ENCODE data around the gene POPDC3.

The POPDC3 gene

GRCh38 chr6:105204768-105205167 is 25.0 kb upstream of the POPDC3 start:
- no peak overlapping the region for H3K27ac ChIP-seq
- no peak for TF ChIP-seq ZFX (IDR thresholded peaks at IDR 0.05)
- TF ChIP-seq, protein P1, sequence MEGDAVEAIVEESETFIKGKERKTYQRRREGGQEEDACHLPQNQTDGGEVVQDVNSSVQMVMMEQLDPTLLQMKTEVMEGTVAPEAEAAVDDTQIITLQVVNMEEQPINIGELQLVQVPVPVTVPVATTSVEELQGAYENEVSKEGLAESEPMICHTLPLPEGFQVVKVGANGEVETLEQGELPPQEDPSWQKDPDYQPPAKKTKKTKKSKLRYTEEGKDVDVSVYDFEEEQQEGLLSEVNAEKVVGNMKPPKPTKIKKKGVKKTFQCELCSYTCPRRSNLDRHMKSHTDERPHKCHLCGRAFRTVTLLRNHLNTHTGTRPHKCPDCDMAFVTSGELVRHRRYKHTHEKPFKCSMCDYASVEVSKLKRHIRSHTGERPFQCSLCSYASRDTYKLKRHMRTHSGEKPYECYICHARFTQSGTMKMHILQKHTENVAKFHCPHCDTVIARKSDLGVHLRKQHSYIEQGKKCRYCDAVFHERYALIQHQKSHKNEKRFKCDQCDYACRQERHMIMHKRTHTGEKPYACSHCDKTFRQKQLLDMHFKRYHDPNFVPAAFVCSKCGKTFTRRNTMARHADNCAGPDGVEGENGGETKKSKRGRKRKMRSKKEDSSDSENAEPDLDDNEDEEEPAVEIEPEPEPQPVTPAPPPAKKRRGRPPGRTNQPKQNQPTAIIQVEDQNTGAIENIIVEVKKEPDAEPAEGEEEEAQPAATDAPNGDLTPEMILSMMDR (conservative IDR thresholded peaks at IDR 0.05) = no peak

DNA sequence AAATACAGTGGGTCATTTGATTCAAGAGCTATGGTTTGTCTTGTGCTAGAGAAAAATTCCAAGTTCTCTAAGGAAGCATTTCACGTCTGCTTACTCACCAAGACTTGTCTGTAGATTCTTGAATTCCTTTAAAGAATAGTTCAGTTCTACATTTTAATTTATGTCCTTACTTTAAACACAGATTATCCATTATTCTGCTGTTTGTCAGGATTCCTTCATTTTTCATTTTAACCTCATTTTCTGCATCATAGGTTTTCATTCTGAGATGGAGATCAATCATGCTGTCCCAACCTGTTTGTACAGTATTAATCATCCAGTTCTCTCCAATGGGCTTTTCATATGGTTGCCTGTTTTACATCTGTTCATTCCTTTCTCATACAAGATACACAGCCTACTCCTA is 24.5 kb upstream of the POPDC3 start:
- TF ChIP-seq, protein P1 (conservative IDR thresholded peaks at IDR 0.05) = no peak
- TF ChIP-seq ZFX (IDR thresholded peaks at IDR 0.05) = no peak

DNA sequence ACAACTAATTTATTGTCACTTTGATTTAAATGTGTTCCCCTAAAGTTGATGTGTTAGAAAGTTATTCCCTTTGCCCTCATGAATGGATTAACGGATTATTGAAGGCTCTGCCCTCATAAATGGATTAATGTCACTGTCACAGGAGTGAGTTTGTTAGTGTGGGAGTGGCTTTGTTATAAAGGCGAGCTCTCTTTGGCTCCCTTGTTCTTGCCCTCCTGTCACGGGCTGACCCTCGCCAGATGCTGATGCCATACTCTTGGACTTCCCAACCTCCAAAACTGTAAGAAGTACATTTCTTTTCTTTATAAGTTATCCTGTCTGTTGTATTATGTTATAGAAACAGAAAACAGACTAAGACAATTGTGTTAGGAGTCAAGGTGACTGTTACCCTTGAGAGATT is 22.7 kb upstream of the POPDC3 start:
- H3K27ac ChIP-seq = no peak overlapping the region
- TF ChIP-seq, protein P1 (conservative IDR thresholded peaks at IDR 0.05) = no peak
- no peak for TF ChIP-seq ZFX (IDR thresholded peaks at IDR 0.05)

More for the DNA sequence above, 24.5 kb upstream of the POPDC3 start:
- H3K27ac ChIP-seq = no peak overlapping the region

DNA sequence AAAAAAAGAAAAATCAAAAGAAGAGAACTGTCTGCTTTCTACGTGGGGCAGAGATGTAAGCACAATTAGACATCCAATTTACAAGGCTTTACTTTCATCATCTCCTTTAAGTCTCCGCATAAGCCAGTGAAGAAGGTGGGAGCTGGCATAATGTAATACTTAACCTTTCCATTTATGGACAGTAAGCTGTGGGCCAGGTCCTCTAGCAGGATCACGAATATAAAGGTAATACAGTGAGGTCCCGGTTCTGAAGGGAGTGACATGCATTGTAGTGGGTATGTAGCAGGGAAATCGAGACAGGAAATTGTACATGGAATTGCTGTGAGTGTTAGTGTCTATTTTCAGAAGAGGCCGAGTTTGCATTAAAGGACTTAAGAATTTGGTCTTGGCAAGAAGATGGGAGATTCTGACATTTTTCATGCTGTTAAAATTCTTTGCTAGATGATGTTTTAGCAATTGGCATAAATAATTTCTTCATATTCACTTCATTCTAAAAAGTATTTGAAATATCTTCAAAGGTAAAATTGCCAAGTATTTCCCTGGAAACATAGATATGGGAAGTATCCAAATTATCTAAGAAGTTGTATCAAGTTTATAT is 20.4 kb upstream of the POPDC3 start:
- TF ChIP-seq ZFX (IDR thresholded peaks at IDR 0.05) = no peak
- TF ChIP-seq, protein P1 (conservative IDR thresholded peaks at IDR 0.05) = no peak
- H3K27ac ChIP-seq = no peak overlapping the region

- TF ChIP-seq ZFX (IDR thresholded peaks at IDR 0.05) = no peak
- TF ChIP-seq, protein P1 (conservative IDR thresholded peaks at IDR 0.05) = no peak
- no peak overlapping the region for H3K27ac ChIP-seq
These were observed 19.9 kb upstream of the POPDC3 start for GRCh38 chr6:105199711-105200110.

GRCh38 chr6:105196076-105196475 is 16.3 kb upstream of the POPDC3 start:
- H3K27ac ChIP-seq = no peak overlapping the region
- no peak for TF ChIP-seq ZFX (IDR thresholded peaks at IDR 0.05)
- TF ChIP-seq, protein P1 (conservative IDR thresholded peaks at IDR 0.05) = no peak

DNA sequence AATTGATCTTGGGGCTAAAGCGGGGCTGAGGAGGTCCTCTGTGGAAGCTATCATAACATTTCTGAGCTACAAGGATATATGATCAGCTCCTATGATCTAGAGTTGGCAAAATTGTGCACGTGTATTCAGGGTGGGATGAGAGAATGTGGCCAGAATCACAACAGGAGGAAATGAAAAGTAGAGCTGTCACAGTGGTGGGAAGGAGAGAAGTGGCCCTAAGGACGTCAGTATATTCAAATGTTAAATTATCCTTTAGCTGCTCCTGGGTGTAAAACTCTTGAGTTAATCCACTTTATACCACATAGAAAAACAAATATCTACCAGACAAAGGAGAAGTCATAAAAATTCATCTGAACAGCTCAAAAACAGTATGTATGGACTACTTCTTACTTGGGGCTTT is 14.8 kb upstream of the POPDC3 start:
- H3K27ac ChIP-seq = no peak overlapping the region
- TF ChIP-seq ZFX (IDR thresholded peaks at IDR 0.05) = no peak
- TF ChIP-seq, protein P1 (conservative IDR thresholded peaks at IDR 0.05) = no peak
